ENCODE measurements around the gene LEMD3. TPM values are rescaled to one million over a fixed set of nuclear protein-coding genes. Genes with fewer than 3 reads are reported as not detected.

LEMD3 gene
- total RNA-seq, 2 experiments from 2014 or later: 35.9 to 36.1 TPM

DNA sequence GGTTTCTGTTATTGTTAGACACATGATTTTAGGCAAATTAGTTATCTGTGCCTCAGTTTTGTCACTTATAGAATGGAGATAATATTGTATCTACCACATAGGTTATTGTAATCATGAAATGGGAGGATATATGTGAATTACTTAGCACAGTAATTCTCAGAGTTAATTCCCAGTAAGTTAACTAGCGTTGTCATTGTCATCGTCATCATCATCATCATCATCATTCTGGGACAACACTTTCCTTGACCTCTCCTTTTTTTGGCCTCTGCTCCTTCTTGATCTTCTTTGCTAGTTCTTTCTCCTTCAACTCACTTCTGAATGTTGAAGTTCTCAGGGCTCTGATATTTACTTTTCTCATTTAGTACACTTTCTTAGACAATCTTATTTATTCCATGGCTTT is 122.9 kb downstream of the LEMD3 start:
- H3K4me1 Mint-ChIP-seq (ENCODE audit: low read depth): no peaks in the 10 kb centered on the region
- ChIA-PET CTCF (no interaction called here), POLR2A (no interaction called here)
- H3K27ac Mint-ChIP-seq: no peak overlapping the region
- H3K9me3 Mint-ChIP-seq (ENCODE audit: insufficient read depth): peaks cover 5% of the 10 kb centered on the region
- no peak overlapping the region for H3K4me3 Mint-ChIP-seq
- DNase-seq (no peak), ATAC-seq (no peak)
- no peaks in the 10 kb centered on the region for H3K36me3 Mint-ChIP-seq (ENCODE audit: low read depth)
- peaks cover 15% of the 10 kb centered on the region for H3K27me3 Mint-ChIP-seq (ENCODE audit: low read depth)

DNA sequence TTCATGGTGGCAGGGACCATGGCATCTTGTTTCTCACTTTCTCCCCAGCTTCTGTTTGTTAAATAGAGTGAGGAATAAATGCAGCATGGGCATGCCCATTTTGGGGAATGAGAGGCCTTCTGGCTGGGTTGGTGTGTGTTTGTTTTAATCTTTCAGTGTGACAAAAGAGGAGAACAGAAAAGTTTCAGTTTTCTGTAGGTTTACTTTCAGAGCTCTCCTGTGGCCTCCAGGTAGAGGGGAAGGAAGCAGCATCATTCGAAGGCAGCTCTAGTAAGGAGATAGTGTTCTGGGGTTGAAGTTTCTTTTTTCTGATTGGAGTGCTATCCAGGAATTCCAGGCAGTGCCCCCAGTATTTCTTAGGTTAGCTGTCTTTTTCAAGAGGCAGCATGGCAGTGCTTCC is 124.4 kb downstream of the LEMD3 start:
- ChIA-PET CTCF (no interaction called here), POLR2A (no interaction called here)
- H3K36me3 Mint-ChIP-seq (ENCODE audit: low read depth): no peaks in the 10 kb centered on the region
- no peak overlapping the region for H3K4me3 Mint-ChIP-seq
- H3K9me3 Mint-ChIP-seq (ENCODE audit: insufficient read depth): peaks cover 5% of the 10 kb centered on the region
- no peak overlapping the region for H3K27ac Mint-ChIP-seq
- no peaks in the 10 kb centered on the region for H3K4me1 Mint-ChIP-seq (ENCODE audit: low read depth)
- H3K27me3 Mint-ChIP-seq (ENCODE audit: low read depth): peaks cover 11% of the 10 kb centered on the region
- DNase-seq (no peak), ATAC-seq (no peak)

DNA sequence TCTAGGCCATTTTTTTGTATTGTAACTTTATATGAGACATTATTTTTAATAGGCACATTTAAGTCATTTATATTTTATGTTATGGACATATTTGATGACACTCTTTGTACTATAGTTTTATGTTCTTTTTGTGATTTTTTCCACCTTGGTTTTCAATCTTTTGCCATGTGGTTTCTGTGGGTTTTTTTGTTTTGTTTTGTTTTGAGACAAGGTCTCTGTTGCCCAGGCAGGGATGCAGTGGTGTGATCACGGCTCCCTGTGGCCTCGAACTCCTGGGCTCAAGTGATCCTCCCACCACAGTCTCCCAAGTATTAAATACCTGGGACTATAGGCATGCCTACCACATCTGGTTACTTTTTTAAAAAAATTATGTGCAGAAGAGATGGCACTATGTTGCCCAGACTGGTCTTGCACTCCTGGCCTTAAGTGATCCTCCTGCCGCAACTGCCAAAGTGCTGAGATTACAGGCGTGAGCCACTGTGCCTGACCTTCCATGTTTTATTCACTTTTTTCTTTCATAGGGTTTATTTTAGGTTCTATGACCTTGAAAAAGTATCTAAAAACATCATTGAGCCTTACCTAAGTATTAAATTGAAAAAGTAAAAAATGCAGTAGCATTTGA is 125.4 kb downstream of the LEMD3 start:
- ATAC-seq: no peak
- Mint-ChIP-seq H3K36me3 (ENCODE audit: low read depth) (no peaks in the 10 kb centered on the region), H3K9me3 (ENCODE audit: insufficient read depth) (peaks cover 5% of the 10 kb centered on the region), H3K4me3 (no peak overlapping the region), H3K4me1 (ENCODE audit: low read depth) (no peaks in the 10 kb centered on the region), H3K27ac (no peak overlapping the region), H3K27me3 (ENCODE audit: low read depth) (peaks cover 11% of the 10 kb centered on the region)
- DNase-seq: no peak
- POLR2A ChIA-PET: no interaction called here
- CTCF ChIA-PET: no interaction called here

DNA sequence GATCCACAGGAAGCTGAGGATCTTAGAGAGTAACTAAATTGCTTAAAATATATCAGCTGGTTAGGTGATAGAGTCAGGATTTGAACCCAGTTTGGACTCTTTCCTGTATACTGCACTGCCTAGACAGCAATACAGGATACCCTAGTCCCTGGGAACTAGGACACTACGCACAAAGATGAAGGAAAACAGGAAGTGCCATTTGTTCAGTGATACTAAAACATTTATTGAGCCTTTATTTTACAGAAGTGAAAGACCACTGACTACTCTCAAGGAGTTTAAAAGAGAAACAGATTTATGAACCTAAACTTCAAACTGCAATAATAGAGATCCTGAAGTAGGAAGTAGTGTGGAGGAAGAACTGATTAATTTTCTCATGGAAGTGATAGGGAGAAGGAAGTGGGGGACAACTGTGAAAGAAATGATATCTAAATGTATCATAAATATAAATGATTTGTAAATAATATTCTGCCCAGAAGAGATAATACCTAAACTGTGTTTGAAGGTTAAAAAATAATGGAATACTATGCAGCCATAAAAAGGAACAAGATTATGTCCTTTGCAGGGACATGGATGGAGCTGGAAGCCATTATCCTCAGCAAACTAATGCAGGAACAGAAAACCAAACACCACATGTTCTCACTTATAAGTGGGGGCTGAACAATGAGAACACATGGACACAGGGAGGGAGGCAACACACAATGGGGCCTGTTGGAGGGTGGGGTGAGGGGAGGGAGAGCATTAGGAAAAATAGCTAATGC is 127.3 kb downstream of the LEMD3 start:
- POLR2A ChIA-PET: no interaction called here
- Mint-ChIP-seq H3K36me3 (ENCODE audit: low read depth) (no peaks in the 10 kb centered on the region), H3K9me3 (ENCODE audit: insufficient read depth) (peaks cover 5% of the 10 kb centered on the region)

More for the DNA sequence above, 127.3 kb downstream of the LEMD3 start:
- H3K27ac Mint-ChIP-seq: no peak overlapping the region
- peaks cover 7% of the 10 kb centered on the region for H3K27me3 Mint-ChIP-seq (ENCODE audit: low read depth)
- DNase-seq (no peak), ATAC-seq (no peak)
- CTCF ChIA-PET: no interaction called here
- H3K4me3 Mint-ChIP-seq: no peak overlapping the region
- no peaks in the 10 kb centered on the region for H3K4me1 Mint-ChIP-seq (ENCODE audit: low read depth)

Other genes starting within 250 kb of the LEMD3 start
- gene WIF1, start 48.3 kb upstream of the LEMD3 start, total RNA-seq: not detected
- gene MSRB3, start 109.1 kb downstream of the LEMD3 start, total RNA-seq: not detected